BJ (cell line): Measurements from ENCODE around the gene VGLL4. TPM values are rescaled to one million over a fixed set of nuclear protein-coding genes. Genes with fewer than 3 reads are reported as not detected.

Experiments used
- CTCF ChIA-PET: fragments of 350-600 bp; formaldehyde crosslinking; extraction: SDS; loops from one replicate; lab custom pipeline; 2021; ENCODE audit warnings: antibody characterized with exemption, inconsistent platforms; lab: Yijun Ruan, JAX
- POLR2A ChIA-PET: fragments of 300-600 bp; sonication (Branson Sonifier 250); formaldehyde crosslinking; extraction: SDS; loops from one replicate; lab custom pipeline; 2021; ENCODE audit warnings: antibody characterized with exemption; lab: Charles Lee
- DNase-seq: peaks from one replicate; pipeline ENCODE4 v3.0.0-alpha.2; 2011; ENCODE audit warnings: low read depth
- H3K27me3 ChIP-seq: 2 replicates; pipeline ENCODE4 v1.6.0; 2011; ENCODE audit warnings: low read length; ENCODE audit not compliant: control insufficient read depth, insufficient read depth
- H3K36me3 ChIP-seq: 2 replicates; pipeline ENCODE4 v1.5.1; 2011; ENCODE audit warnings: low read length; ENCODE audit not compliant: control insufficient read depth, insufficient read depth
- H3K4me3 ChIP-seq: 2 replicates; pipeline ENCODE4 v1.5.1; 2011; ENCODE audit warnings: low read depth, mild to moderate bottlenecking, control low read depth, low read length
- polyA plus RNA-seq: library from polyadenylated mRNA; depleted of rRNA; stranded (reverse); fragments of >200 nt; gene quantifications from 2 replicates; pipeline ENCODE4 v1.2.3, GENCODE V29; 2011
- TF ChIP-seq, protein P1 (sequence below): IDR thresholded peaks from 2 replicates; pipeline ENCODE4 v1.5.1; 2011; ENCODE audit warnings: low read depth, mild to moderate bottlenecking, control low read depth, inconsistent platforms, low read length, moderate library complexity; ENCODE audit not compliant: insufficient read depth

Gene VGLL4
- polyA plus RNA-seq, 1 experiment, result 31.3 TPM

DNA sequence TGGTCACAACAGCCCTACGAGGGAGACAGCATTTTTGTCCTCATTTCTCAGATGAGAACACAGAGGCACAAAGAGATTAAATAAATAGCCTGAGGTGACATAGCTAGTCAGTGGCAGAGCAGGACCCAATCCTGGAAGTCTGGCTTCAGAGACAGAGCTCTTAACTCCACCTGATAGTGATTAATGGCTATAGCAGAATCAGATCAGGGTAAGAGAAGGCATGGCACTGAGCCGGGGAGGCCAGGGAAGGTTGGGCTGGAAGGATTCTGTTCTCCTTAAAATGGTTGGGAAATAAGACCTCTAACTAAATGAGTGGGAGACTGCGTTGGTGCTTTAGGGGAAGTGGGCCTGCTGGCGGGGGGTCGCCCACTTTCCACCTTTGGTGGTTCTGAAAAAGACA lies 104.5 kb downstream of the VGLL4 start:
- ChIA-PET CTCF (interaction anchor here (1.3 kb wide), 1 partner anchor 30 kb away, joined by 3 read pairs; no protein-coding TSS in a partner anchor), POLR2A (no interaction called here)
- TF ChIP-seq, protein P1, sequence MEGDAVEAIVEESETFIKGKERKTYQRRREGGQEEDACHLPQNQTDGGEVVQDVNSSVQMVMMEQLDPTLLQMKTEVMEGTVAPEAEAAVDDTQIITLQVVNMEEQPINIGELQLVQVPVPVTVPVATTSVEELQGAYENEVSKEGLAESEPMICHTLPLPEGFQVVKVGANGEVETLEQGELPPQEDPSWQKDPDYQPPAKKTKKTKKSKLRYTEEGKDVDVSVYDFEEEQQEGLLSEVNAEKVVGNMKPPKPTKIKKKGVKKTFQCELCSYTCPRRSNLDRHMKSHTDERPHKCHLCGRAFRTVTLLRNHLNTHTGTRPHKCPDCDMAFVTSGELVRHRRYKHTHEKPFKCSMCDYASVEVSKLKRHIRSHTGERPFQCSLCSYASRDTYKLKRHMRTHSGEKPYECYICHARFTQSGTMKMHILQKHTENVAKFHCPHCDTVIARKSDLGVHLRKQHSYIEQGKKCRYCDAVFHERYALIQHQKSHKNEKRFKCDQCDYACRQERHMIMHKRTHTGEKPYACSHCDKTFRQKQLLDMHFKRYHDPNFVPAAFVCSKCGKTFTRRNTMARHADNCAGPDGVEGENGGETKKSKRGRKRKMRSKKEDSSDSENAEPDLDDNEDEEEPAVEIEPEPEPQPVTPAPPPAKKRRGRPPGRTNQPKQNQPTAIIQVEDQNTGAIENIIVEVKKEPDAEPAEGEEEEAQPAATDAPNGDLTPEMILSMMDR, result no peak
- Histone ChIP-seq H3K36me3 (no peaks in the 10 kb centered on the region), H3K27me3 (no peaks in the 10 kb centered on the region), H3K4me3 (no peak overlapping the region)
- DNase-seq, result no peak

DNA sequence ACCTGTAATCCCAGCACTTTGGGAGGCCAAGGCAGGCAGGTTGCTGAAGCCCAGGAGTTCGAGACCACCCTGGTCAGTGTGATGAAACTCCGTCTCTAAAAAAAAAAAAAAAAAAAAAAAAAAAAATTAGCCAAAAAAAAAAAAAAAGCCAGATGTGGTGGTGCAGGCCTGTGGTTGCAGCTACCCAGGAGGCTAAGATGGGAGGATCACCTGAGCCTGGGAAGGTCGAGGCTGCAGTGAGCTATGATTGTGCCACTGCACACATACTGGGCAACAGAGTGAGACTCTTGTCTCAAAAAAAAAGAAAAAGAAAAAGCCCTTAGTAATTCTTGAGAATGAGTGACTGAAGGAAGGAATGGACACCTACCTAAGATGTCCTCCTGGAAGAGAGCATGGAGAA lies 105.1 kb downstream of the VGLL4 start:
- TF ChIP-seq, protein P1, result no peak
- POLR2A ChIA-PET, result no interaction called here
- Histone ChIP-seq H3K27me3 (no peaks in the 10 kb centered on the region), H3K4me3 (no peak overlapping the region), H3K36me3 (no peaks in the 10 kb centered on the region)
- CTCF ChIA-PET, result interaction anchor here (0.6 to 1.3 kb wide), 3 partner anchors 29 to 109 kb away, joined by 3 to 6 read pairs (median 4); no protein-coding TSS in a partner anchor
- DNase-seq, result no peak

DNA sequence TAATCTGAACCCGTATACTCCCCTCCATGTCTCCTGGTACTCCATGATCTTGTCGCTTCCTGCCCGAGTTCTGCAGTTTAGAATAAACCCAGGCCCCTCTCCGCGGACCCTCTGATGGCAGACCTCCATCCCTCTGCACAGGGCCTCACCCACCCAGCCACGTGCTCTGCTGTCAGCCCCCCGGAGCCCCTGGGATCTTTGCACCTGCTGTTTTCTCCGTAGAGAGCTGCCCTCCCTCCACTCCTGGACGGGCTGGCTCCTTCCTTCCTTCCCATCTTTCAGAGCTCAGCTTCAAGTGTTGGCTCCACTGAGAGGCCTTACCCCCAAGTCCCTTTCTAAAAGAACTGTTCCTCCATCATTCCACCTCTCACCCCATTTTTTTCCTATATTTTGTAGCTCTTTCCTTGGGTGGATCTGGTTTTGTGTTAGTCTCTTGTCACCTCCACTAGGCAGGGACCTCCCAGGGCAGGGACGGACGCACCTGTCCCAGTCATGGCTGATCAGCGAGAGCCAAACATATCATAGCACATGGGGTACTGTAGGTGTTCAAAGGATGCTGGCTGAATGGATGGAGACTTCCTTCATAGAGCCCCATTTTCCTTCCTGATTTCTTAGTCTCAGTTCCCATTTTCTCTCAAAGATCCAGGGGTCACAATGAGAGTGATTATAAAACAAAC lies 106.6 kb downstream of the VGLL4 start:
- CTCF ChIA-PET, result interaction anchor here (1.2 kb wide), 1 partner anchor 17 kb away, joined by 3 read pairs; no protein-coding TSS in a partner anchor
- Histone ChIP-seq H3K4me3 (no peak overlapping the region), H3K36me3 (no peaks in the 10 kb centered on the region), H3K27me3 (no peaks in the 10 kb centered on the region)
- POLR2A ChIA-PET, result no interaction called here
- TF ChIP-seq, protein P1, result no peak
- DNase-seq, result no peak

DNA sequence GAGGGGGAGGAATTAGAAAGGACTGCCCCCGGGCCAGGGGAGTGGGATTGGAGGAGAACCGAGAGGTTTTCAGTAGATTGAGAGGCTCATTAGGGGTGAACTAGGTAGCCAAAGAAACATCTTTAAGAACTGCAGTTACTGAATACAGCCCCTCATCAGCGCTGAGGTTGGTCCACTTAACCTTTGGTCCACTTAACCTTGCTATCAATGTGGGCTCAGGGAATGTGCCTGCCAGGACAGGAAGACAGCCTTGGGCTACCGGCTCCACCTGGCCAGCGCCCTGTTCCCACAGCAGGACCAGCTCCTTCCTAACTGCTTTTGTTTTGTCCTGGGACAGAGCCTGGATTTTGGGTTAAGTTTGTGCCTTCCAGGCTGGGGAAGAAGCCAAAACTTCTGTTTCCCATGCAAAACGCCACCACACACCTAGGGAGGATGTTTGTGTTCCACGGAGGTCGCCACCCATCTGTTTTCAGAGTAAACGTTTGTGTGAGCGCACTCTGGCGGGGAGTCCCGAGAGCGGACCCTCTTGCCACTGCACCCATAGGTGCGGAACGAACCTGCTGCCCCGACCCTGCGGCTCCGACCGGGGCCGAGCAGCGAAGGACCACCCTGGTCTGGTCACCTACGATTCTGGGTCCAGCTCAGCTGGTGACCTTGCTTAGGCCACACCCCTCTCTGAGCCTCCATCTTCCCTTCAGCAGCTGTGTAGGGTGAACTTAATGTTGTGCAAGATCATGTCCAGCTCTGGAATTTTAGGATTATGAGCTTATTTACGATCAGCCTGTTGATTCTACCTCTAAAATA lies 107.4 kb downstream of the VGLL4 start:
- ChIA-PET CTCF (no interaction called here), POLR2A (no interaction called here)
- DNase-seq, result no peak

More for the DNA sequence above, 107.4 kb downstream of the VGLL4 start:
- Histone ChIP-seq H3K27me3 (no peaks in the 10 kb centered on the region), H3K4me3 (no peak overlapping the region), H3K36me3 (no peaks in the 10 kb centered on the region)
- TF ChIP-seq, protein P1, result no peak
